Fibroblast of peridontal ligament (primary cell): Measurements from ENCODE around the gene ASCC3.

Experiments
- DNase-seq: peaks from one replicate; pipeline ENCODE4 v3.0.0-alpha.2; 2010; ENCODE audit errors: extremely low read depth

The ASCC3 gene

DNA sequence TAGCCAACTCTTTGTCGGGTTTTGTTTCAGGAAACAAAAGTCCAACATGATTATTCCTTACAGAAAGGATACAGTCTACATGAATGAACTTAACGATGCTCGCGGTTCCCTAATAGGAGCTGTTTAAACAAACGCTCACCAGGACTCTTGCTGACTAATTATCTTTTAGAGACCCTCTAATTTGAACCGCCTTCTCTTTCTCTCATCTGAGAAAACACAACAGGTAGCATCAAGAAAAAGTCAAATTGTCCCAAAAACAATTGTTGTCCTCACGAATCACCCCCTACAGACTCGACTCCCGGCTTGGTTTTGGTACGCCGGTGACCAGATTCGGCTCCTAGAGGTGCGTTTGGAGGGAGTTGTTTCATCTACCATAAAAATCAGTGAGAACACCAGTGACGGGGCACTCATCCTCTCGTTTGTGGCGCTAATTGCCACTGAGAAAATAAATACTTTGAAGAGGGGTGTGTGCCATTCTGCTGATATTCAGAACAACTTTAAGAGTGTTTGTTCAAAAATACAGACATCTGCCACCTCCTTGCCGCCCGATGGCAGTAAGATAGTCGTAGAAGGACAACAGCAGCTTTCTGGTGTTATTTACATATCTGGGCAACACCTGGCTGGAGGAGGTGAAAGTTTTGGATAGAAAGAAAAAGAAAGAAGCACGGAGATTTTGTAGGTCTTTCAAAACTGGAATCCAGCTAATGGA, 415.3 kb downstream of the ASCC3 start:
- no peak for DNase-seq

DNA sequence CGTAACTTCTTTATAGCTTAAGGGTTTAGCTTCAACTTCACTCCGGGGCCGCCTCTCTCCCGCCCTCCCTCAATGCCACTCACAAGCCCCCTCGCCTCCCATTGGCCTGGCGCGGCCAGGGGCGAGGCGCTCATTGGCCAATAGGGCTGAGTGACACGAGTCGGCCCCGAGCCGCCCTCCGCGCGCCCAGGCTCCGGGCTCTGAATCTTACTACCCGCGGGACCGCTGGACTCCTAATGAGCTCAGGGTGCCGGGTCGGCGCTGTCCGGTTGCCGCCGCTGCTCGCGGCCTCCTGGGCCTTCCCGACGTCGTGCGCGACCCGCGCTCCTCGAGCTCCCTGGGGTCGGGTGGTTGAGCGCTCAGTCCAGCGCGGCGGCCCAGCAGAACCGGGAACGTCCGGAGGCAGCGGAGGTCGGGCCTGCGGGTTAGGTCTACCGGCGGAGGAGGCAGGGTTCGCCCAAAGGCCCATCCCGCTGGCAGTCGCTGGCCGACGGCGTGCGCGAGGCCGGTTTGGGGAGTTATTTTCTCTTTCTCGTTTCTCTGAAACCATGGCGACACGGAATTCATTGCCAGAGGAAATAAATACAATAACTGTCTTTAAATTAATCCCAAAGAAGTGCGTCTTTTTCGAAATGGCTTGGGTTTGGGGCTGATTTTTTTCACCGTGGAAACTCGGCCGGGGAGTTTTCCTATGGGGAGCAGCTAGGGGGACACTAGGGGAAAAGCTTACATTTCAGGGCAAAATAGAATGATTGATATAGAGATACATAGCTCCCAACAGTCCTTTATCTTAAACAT, 416.0 kb downstream of the ASCC3 start, which contains the start of gene SIM1:
Gene SIM1 (minus strand): TSS at position 19 of the 798 bp plus-strand sequence. CDS start 1,453 bp downstream, outside the sequence.
- no peak for DNase-seq

DNA sequence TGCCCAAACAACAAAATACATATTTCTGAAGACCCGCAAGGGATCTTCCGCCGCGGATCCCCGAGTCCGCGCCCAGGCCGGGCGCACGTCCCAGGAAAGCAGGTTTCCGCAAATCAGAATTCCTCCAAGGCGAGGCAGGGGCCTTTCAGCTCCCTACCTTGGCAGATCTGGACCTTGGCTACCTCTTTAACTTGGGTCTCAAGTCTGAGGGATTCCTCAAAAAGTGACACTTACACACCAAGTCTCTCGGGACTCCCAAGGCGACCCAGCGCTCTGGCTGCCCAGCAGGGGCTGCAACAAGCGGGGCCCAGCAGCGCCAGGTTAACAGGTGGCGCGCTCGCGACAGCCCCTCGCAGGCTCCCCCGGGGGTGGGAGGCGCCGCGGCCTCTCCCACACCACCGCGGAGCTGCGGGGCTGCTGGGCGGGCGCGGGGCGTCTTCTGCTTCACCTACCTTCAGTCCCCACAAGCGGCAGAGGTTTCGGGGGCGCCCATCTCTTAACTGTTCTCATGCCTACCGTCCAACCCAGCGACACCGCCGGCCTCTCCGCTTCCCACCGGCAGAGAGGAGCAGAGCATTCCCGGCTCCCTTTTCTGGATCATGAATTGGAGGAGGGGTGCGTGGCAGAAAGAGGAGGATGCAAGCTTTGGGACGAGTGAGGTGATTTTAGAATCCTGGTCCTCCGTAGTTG, 416.8 kb downstream of the ASCC3 start:
- DNase-seq: no peak

DNA sequence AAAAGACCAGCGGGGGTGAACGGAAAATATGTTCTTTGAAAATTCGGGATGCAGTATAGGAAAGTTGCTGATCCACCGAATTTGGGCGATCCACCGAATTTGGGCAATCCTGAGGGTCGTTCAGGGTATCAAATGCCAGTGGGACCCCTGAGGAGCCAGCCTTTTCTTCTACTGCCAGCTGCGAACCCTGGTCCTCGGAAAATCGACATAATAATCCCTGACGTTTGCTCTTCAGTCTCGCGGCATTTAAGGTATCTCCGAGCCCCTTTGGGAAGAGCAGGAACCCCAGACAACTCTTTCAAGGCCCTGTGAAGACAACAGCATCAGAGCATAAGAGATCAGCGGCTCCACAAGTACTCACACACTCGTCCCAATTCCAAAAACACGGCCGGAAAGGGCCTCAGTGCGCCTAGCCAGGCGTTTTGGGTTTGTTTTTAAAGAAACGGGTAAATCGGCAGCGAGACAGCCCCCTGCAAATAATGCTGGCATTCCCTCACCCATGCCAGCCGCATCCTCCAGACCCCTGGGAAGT, 417.4 kb downstream of the ASCC3 start:
- DNase-seq: no peak

DNA sequence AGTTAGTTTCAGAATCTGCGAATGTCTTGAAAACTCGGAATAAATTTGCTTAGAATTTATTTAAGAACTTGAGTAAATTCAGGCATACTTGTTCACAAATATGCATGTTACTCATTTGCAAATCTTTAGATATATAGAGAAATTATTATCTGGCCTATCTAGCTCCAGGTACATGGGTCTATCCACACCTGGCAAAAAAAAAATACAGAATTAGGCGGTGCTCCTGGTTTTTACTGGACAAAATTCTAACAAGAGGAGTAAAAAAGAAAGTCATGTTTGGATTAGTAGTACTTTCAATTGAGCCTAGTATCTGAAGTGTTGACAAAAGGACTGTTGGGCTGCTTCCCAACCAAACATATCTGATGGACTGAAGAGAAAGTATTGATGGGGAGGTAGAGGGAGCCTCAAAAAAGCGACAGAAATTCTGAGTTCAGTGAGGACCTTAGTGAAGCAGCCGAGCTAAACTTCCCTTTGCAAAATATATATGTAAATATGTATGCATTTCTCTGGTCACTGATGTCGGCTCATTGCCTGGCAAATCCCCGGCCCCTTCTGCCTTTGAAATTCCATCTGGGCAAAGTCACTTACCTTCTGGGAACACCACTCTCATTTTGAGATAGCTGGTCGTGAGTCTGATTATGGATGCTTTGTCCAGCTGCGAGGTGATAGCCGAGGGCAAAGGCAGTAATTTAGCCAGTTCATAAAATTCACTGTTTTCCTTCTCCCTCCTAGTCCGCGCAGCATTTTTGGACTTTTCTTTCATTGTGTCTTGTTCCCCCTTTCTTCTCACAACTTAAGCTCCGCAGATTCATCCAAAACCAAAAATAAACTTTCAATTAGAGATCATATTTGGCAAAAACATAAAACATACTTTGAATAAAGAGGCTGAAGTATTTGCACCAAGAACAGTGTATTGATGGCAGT, 418.2 kb downstream of the ASCC3 start:
- DNase-seq: no peak

DNA sequence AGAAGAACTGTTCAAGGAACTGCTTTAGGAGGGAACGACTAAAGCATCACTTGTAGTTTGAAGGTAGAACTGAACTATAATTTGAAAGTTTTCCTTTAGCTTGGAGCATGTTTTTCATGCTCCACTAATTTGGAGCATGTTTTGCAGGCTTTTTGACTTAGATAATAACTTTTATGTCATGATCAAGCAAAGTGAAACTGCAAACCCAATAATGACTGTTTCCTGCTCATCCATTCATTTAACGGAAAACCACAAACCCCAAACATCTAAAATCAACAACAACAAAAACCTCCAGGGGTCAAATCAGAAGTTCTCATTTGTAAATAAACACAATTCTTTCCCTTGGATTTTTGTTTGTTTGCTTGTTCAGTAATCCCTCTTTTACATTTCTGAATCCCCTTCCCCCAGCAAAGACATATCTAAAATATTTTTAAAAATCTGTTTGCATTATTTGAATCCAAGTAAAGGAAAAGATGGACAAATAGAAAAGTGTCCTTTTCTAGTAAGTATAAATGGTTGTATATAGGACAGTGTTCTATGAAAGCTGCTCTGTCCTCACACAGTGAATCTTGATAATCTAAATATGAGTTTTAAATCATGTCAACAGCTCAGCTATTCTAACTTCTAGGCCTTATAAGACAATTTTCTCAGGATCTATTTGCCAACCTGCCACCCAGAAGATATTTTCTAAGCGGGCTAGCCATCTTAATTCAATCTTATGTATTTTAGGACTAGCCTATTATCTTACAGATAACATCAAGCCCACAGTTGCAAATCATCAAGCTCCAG, 419.0 kb downstream of the ASCC3 start:
- DNase-seq: no peak

DNA sequence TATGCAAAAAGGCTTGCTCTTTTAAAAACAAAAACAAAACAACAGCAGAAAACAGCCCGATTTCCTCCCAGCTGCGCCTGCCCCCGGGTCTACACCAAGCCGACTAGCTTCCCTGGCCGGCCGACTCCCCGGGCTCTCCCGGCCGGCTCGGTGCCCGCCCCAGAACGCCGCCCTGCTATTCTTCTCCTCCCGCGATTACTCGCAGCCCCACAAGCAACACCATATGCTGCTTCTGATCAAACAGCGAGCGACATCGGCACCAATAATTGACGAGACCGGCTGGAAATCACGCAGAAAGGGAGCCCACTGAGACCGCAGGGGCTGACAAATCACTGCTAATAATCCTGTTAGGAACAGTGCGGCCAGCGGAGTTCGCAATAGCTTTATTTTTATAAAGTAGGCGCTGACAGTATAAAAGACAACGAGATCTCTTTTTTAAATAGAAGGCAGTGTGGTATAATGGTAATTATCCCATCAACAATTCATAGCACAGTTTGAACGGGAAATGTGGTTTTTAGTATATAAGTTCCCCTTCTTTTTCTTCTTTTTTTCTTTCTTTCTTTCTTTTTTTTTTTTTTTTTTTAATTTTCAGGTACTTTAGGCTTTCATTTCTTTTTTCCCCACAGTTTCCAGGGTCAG, 419.7 kb downstream of the ASCC3 start:
- no peak for DNase-seq

DNA sequence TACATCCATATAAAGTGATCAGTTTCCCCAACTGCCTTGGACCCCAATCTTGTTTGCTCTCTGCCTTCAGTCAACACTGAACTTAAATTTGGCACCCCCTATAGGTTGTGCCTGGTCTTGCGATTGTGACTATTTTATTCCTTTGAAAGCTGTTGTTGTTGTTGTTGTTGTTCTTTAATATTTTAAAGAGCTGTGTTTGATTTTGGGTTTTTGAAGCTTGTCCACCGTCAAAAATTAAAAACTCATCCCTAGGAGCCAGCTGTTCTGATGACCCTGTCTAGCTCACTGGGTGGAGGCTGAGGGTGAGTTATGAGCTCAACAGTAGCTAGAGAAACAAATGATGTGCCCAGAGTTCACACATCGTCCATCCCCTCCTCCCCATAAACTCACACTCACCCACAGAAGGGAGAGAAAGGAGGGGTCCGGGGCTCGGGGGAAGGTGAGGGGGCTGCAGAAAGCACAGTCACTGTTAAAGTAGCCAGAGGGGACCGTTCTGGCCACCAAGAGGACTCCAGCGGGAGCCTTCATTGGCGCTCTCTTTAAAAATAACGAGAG, 420.4 kb downstream of the ASCC3 start:
- DNase-seq: no peak

DNA sequence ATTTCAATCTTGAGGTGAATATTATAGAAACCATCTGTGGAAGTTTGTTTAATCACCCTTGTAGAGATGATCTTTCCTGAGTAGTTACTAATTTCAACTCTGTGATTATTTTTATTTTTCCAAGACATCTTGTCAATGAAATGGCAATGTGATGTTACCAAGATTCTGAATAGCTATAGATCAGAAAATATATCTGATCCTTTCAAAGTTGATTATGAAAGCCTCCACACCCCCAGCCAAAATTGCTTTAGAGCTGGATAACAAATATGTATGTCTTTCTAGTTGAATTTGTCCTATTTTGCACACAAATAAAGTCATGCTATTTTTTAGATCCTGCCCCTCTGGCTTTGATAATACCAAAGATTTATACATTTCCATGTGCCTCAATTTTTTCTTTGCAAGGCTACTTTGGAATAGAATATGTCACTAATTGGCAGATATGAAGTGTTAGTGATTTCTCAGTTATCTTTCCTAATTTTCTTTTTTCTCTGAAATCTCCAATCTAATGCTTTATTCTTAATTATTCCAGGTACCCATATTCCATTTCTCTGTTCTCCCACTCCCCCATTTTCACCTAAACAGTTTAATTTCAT, 421.4 kb downstream of the ASCC3 start:
- DNase-seq: no peak

DNA sequence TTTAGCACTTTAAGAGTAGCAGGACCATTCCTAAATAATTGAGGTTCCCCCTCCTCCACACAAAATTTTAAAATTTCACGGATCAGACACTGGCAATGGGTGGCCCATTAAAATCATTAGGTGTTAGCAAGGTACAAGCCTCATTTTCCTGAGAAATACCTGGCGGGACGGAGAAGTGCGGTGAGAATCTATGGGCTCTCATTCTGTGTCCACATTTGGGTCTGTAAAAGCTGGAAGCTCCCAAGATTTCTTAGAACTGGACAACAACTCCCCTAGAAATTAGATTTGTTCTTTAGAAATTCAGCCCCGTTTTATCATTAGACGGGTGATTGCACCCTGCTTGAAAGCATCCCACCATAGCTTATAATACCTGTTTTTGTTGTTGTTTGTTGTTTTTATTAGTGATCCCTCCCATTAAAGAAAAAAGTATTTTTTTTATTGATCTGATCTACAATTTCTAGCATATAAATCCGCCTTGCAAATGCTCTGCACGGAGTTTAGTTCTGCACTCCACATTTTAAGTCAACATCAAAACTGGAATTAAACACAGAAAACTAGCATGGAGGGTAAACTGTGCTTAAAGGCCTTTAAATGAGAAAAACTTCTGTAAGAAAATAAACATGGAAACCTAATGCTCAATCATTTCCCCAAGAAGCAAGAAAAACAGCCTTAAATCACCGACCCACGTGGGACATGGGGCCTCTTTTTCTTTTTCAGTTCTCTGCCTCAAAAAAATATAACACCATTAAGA, 422.1 kb downstream of the ASCC3 start:
- no peak for DNase-seq
